CD4-positive, CD25-positive, alpha-beta regulatory T cell (primary cell): ENCODE data around the gene RREB1. TPM values are rescaled to one million over a fixed set of nuclear protein-coding genes. Genes with fewer than 3 reads are reported as not detected.

ENCODE experiments used
- ATAC-seq, 2 donors: fragments of 150-1000 bp; cut with Tn5 transposase; one replicate each; pipeline ENCODE4 v1.10.0; 2021; ENCODE audit warnings: low read depth in 2 of 2, moderate number of reproducible peaks in 2 of 2, moderate library complexity in 1 of 2
- DNase-seq, 3 donors: peaks; one replicate each; pipeline versions ENCODE4 v3.0.0 to v3.0.0-alpha.2; 2012 to 2022; ENCODE audit warnings: mixed read lengths in 1 of 3
- H3K27ac ChIP-seq: one replicate; pipeline ENCODE4 v1.7.0; 2013; ENCODE audit warnings: mild to moderate bottlenecking, low read length; ENCODE audit not compliant: insufficient read depth, poor library complexity, severe bottlenecking
- H3K27me3 ChIP-seq: one replicate; pipeline ENCODE4 v1.7.0; 2013; ENCODE audit warnings: low read length; ENCODE audit not compliant: control insufficient read depth, insufficient read depth
- H3K36me3 ChIP-seq: one replicate; pipeline ENCODE4 v1.7.0; 2013; ENCODE audit warnings: mild to moderate bottlenecking, low read length, moderate library complexity; ENCODE audit not compliant: control insufficient read depth, insufficient read depth
- H3K4me1 ChIP-seq: 2 replicates; pipeline ENCODE4 v1.7.0; 2013; ENCODE audit warnings: mild to moderate bottlenecking, low read length; ENCODE audit not compliant: insufficient read depth, control insufficient read depth, poor library complexity, severe bottlenecking
- H3K4me3 ChIP-seq: one replicate; pipeline ENCODE4 v1.7.0; 2013; ENCODE audit warnings: low read depth, mild to moderate bottlenecking, low read length, moderate library complexity
- H3K9me3 ChIP-seq, 2 experiments: 1 replicate in 1 of 2; 2 replicates in 1 of 2; pipeline ENCODE4 v1.7.0; 2013; ENCODE audit warnings: low read length in 2 of 2, mild to moderate bottlenecking in 1 of 2, moderate library complexity in 1 of 2; ENCODE audit not compliant: control insufficient read depth in 2 of 2
- H3K27ac Mint-ChIP-seq, 3 donors: one replicate each; pipeline ENCODE4 v1.8.0; 2020 to 2022; ENCODE audit warnings: mild to moderate bottlenecking in 3 of 3, mixed read lengths in 3 of 3, moderate library complexity in 2 of 3
- H3K27me3 Mint-ChIP-seq: one replicate; pipeline ENCODE4 v1.8.0; 2022; ENCODE audit warnings: mild to moderate bottlenecking, mixed read lengths
- H3K36me3 Mint-ChIP-seq: one replicate; pipeline ENCODE4 v1.8.0; 2020; ENCODE audit warnings: mixed read lengths
- H3K4me1 Mint-ChIP-seq, 4 donors: one replicate each; pipeline ENCODE4 v1.8.0; 2020 to 2022; ENCODE audit warnings: mixed read lengths in 4 of 4, mild to moderate bottlenecking in 1 of 4
- H3K4me3 Mint-ChIP-seq, 4 donors: one replicate each; pipeline ENCODE4 v1.8.0; 2020 to 2022; ENCODE audit warnings: mild to moderate bottlenecking in 4 of 4, mixed read lengths in 4 of 4, moderate library complexity in 3 of 4
- H3K9me3 Mint-ChIP-seq, 7 donors: one replicate each; pipeline ENCODE4 v1.8.0; 2020 to 2022; ENCODE audit warnings: mixed read lengths in 7 of 7, mild to moderate bottlenecking in 3 of 7, moderate library complexity in 2 of 7
- polyA plus RNA-seq, 4 donors: library from polyadenylated mRNA; unstranded; fragments of 300-500 nt; fragmentation: Illumina TruSeq; gene quantifications; one replicate each; pipeline ENCODE4 v1.2.3, GENCODE V29; 2021
- total RNA-seq: library from RNA; stranded (reverse); gene quantifications from one replicate; pipeline ENCODE4 v1.2.3, GENCODE V29; 2022

Gene RREB1
- total and polyA plus RNA-seq, 5 donors from 2014 or later: 1.2 to 45.2 (median 2.3) TPM

GRCh38 chr6:7173843-7174503 is 66.2 kb downstream of the RREB1 start:
- H3K27ac Mint-ChIP-seq: no peak overlapping the region
- H3K4me1 Mint-ChIP-seq: peaks cover 4 to 34% (median 23%) of the 10 kb centered on the region in 4 donors

DNA sequence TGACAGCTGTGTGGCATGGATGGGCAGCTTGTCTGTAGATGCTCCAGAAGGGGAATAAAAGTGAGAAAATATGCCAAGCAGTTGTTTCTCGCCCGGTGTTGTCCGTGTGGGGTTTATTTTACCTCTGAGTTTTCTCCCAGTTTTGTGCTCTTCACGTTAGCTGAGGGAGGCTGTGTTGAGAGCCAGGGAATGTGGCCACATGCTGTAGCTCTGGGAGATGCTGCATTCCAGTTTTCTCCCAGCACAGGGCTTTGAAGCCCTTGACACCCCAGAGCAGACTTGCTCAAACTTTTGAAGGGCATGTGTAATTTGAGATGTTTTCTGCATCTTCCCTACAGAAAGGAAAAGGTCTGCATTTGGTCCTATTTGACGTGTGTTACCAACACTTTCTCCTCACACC is 67.7 kb downstream of the RREB1 start:
- H3K27ac Mint-ChIP-seq: peak overlapping the region in 1 of 3 donors; percentile 47
- Histone ChIP-seq H3K4me3 (no peak overlapping the region), H3K27ac (no peak overlapping the region), H3K36me3 (peaks cover 29% of the 10 kb centered on the region), H3K4me1 (no peaks in the 10 kb centered on the region), H3K27me3 (no peaks in the 10 kb centered on the region), H3K9me3 (no peaks in the 10 kb centered on the region)
- H3K27me3 Mint-ChIP-seq: no peaks in the 10 kb centered on the region
- no peak overlapping the region for H3K4me3 Mint-ChIP-seq
- no peak for ATAC-seq
- no peak for DNase-seq
- H3K9me3 Mint-ChIP-seq: no peaks in the 10 kb centered on the region
- H3K36me3 Mint-ChIP-seq: peaks cover 15% of the 10 kb centered on the region
- H3K4me1 Mint-ChIP-seq: peaks cover 4 to 29% (median 21%) of the 10 kb centered on the region in 4 donors

More at GRCh38 chr6:7173843-7174503, 66.2 kb downstream of the RREB1 start:
- no peaks in the 10 kb centered on the region for H3K9me3 Mint-ChIP-seq
- no peak overlapping the region for H3K4me3 Mint-ChIP-seq
- ATAC-seq (no peak), DNase-seq (no peak)
- H3K27me3 Mint-ChIP-seq: no peaks in the 10 kb centered on the region
- H3K36me3 ChIP-seq: peaks cover 17% of the 10 kb centered on the region
- H3K4me1 ChIP-seq: no peaks in the 10 kb centered on the region
- no peak overlapping the region for H3K4me3 ChIP-seq
- no peaks in the 10 kb centered on the region for H3K27me3 ChIP-seq
- H3K27ac ChIP-seq: no peak overlapping the region
- H3K36me3 Mint-ChIP-seq: peaks cover 10% of the 10 kb centered on the region
- no peaks in the 10 kb centered on the region for H3K9me3 ChIP-seq

DNA sequence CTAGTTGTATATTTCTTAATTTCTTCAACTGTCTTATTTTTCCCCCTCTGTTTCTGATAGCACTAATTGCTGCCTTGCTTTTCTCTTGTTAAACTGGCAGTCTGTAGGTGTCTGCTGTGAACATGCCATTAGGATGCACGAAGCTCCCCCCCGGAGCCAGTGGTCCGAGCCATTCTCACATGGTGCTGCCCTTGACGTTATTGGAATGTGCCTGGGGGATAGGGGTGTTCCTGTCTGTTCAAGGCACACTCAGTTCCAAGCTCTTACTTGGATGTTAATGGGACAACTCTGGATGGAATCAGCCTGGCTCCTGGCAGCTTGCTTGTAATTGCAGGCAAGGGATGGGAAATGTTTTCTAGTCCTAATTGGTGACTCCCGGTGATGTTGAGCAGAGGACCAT is 68.4 kb downstream of the RREB1 start:
- no peaks in the 10 kb centered on the region for H3K9me3 ChIP-seq
- H3K27me3 Mint-ChIP-seq: no peaks in the 10 kb centered on the region
- no peak overlapping the region for H3K4me3 ChIP-seq
- no peak overlapping the region for H3K4me3 Mint-ChIP-seq
- H3K27ac ChIP-seq: no peak overlapping the region
- peak overlapping the region in 1 of 3 donors; percentile 69 for H3K27ac Mint-ChIP-seq
- ATAC-seq (no peak), DNase-seq (no peak)
- peaks cover 37% of the 10 kb centered on the region for H3K36me3 ChIP-seq
- H3K27me3 ChIP-seq: no peaks in the 10 kb centered on the region
- H3K4me1 ChIP-seq: no peaks in the 10 kb centered on the region
- no peaks in the 10 kb centered on the region for H3K9me3 Mint-ChIP-seq
- H3K4me1 Mint-ChIP-seq: peaks cover 4 to 24% (median 18%) of the 10 kb centered on the region in 4 donors
- H3K36me3 Mint-ChIP-seq: peaks cover 21% of the 10 kb centered on the region

- H3K4me1 Mint-ChIP-seq: peaks cover 11 to 20% (median 18%) of the 10 kb centered on the region in 4 donors
- H3K4me3 Mint-ChIP-seq: no peak overlapping the region
- no peaks in the 10 kb centered on the region for H3K27me3 Mint-ChIP-seq
- Histone ChIP-seq H3K27ac (no peak overlapping the region), H3K4me1 (no peaks in the 10 kb centered on the region), H3K36me3 (peaks cover 56% of the 10 kb centered on the region), H3K27me3 (no peaks in the 10 kb centered on the region), H3K9me3 (no peaks in the 10 kb centered on the region), H3K4me3 (no peak overlapping the region)
- peak overlapping the region in 1 of 3 donors; percentile 44 for H3K27ac Mint-ChIP-seq
- no peak for DNase-seq
- H3K36me3 Mint-ChIP-seq: peaks cover 36% of the 10 kb centered on the region
- H3K9me3 Mint-ChIP-seq: no peaks in the 10 kb centered on the region
- no peak for ATAC-seq
These were observed 70.5 kb downstream of the RREB1 start for GRCh38 chr6:7178280-7178679.

DNA sequence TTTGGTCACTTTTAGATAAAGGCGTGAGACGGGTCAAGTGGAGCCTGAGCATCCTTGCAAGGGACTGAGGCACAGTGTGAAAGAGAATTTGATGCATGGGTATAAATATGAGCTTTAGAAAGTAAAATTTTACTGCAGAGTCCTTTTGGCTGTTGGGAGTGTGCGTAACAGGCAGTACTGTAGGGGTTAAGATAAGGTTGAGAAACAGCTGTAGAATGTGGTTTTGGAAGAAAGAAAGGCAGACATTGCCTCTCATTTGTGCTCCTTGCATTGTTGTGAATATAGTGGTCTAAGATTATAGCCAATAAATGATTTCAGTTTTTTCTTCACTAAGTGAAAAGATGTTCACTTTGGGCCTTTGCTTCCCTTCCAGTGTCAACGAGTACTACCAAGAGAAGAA is 73.0 kb downstream of the RREB1 start:
- Histone ChIP-seq H3K4me1 (no peaks in the 10 kb centered on the region), H3K27ac (no peak overlapping the region), H3K4me3 (no peak overlapping the region), H3K9me3 (no peaks in the 10 kb centered on the region), H3K36me3 (peaks cover 73% of the 10 kb centered on the region), H3K27me3 (no peaks in the 10 kb centered on the region)
- H3K27ac Mint-ChIP-seq: peak overlapping the region in 1 of 3 donors; percentile 2
- peaks cover 46% of the 10 kb centered on the region for H3K36me3 Mint-ChIP-seq
- no peak for ATAC-seq
- H3K4me3 Mint-ChIP-seq: no peak overlapping the region
- no peaks in the 10 kb centered on the region for H3K27me3 Mint-ChIP-seq
- H3K4me1 Mint-ChIP-seq: peaks cover 7 to 16% (median 11%) of the 10 kb centered on the region in 4 donors
- no peak for DNase-seq
- no peaks in the 10 kb centered on the region for H3K9me3 Mint-ChIP-seq

GRCh38 chr6:7183707-7184106 is 75.9 kb downstream of the RREB1 start:
- no peak overlapping the region for H3K4me3 ChIP-seq
- H3K27ac ChIP-seq: no peak overlapping the region
- H3K36me3 ChIP-seq: peaks cover 81% of the 10 kb centered on the region
- Mint-ChIP-seq H3K27ac (no peak overlapping the region), H3K4me1 (peaks cover 5 to 15% (median 10%) of the 10 kb centered on the region in 4 donors), H3K9me3 (no peaks in the 10 kb centered on the region), H3K36me3 (peaks cover 51% of the 10 kb centered on the region), H3K4me3 (no peak overlapping the region), H3K27me3 (no peaks in the 10 kb centered on the region)
- no peaks in the 10 kb centered on the region for H3K9me3 ChIP-seq
- DNase-seq (no peak), ATAC-seq (no peak)
- no peaks in the 10 kb centered on the region for H3K27me3 ChIP-seq
- no peaks in the 10 kb centered on the region for H3K4me1 ChIP-seq

- H3K9me3 Mint-ChIP-seq: no peaks in the 10 kb centered on the region
- peaks cover 84% of the 10 kb centered on the region for H3K36me3 ChIP-seq
- DNase-seq (no peak), ATAC-seq (no peak)
- H3K4me1 Mint-ChIP-seq: peaks cover 4 to 15% (median 10%) of the 10 kb centered on the region in 4 donors
- H3K27ac Mint-ChIP-seq: no peak overlapping the region
- H3K9me3 ChIP-seq: no peaks in the 10 kb centered on the region
- no peak overlapping the region for H3K4me3 Mint-ChIP-seq
- H3K27me3 Mint-ChIP-seq: no peaks in the 10 kb centered on the region
- no peaks in the 10 kb centered on the region for H3K27me3 ChIP-seq
- H3K27ac ChIP-seq: no peak overlapping the region
- H3K4me3 ChIP-seq: no peak overlapping the region
- H3K4me1 ChIP-seq: no peaks in the 10 kb centered on the region
- peaks cover 54% of the 10 kb centered on the region for H3K36me3 Mint-ChIP-seq
These were observed 76.7 kb downstream of the RREB1 start for GRCh38 chr6:7184502-7184901.

DNA sequence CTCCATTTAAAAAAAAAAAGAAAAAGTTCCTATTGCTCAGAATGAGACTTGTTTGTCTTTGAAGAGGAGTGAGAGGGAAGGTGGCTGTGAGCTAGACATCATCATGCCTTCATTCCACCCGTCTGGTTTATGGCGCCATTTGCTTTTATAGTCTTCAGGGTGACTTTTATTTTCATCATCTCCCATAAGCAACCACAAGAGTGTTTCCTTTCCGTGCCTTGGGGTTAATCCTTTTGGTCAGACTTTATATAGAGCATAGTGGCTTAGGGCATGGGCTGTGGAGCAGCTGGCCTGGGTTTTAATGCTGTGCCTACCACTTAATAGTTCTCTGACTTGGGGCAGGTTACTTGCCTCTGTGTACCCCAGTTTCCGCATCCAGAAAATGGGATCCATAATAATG is 77.8 kb downstream of the RREB1 start:
- H3K36me3 Mint-ChIP-seq: peaks cover 57% of the 10 kb centered on the region
- no peaks in the 10 kb centered on the region for H3K27me3 Mint-ChIP-seq
- Histone ChIP-seq H3K27ac (no peak overlapping the region), H3K27me3 (no peaks in the 10 kb centered on the region), H3K4me1 (no peaks in the 10 kb centered on the region), H3K36me3 (peaks cover 80% of the 10 kb centered on the region), H3K4me3 (no peak overlapping the region), H3K9me3 (no peaks in the 10 kb centered on the region)
- H3K27ac Mint-ChIP-seq: no peak overlapping the region
- no peak for ATAC-seq
- no peaks in the 10 kb centered on the region for H3K9me3 Mint-ChIP-seq
- peaks cover 4 to 15% (median 10%) of the 10 kb centered on the region in 4 donors for H3K4me1 Mint-ChIP-seq
- DNase-seq: no peak
- H3K4me3 Mint-ChIP-seq: no peak overlapping the region
